HG03575 (cell line): Measurements from ENCODE around the gene GMPR.
"Not testable (repeated sequence)": the region's sequence is repeated elsewhere in the genome, so short reads cannot be mapped to it uniquely, and the experiment has no call there.

Source experiments
- ATAC-seq: cut with Tn5 transposase; IDR thresholded peaks from one replicate; pipeline ENCODE4 v1.9.1; 2021; ENCODE audit not compliant: unreplicated experiment, insufficient number of reproducible peaks, low FRiP score; ENCODE audit errors: extremely low read depth

GMPR gene

GRCh38 chr6:16223362-16223761 is 15.0 kb upstream of the GMPR start:
- ATAC-seq, result no peak

- ATAC-seq, result no peak
Observed at GRCh38 chr6:16224409-16224808, 14.0 kb upstream of the GMPR start.

GRCh38 chr6:16225062-16225731 is 13.2 kb upstream of the GMPR start:
- ATAC-seq, result not testable (repeated sequence)

GRCh38 chr6:16226117-16227047 is 12.0 kb upstream of the GMPR start:
- ATAC-seq, result not testable (repeated sequence)

- no peak for ATAC-seq
Observed at GRCh38 chr6:16227048-16227562, 11.3 kb upstream of the GMPR start.

GRCh38 chr6:16227605-16228004 is 10.8 kb upstream of the GMPR start:
- ATAC-seq, result no peak

GRCh38 chr6:16228043-16228442 is 10.3 kb upstream of the GMPR start:
- ATAC-seq, result no peak

- no peak for ATAC-seq
Observed at GRCh38 chr6:16228709-16229665, 9.4 kb upstream of the GMPR start.

GRCh38 chr6:16229700-16230099 is 8.7 kb upstream of the GMPR start:
- no peak for ATAC-seq

- no peak for ATAC-seq
Observed at GRCh38 chr6:16230953-16231352, 7.4 kb upstream of the GMPR start.

- ATAC-seq, result no peak
Observed at GRCh38 chr6:16232086-16232485, 6.3 kb upstream of the GMPR start.

- no peak for ATAC-seq
Observed at GRCh38 chr6:16236009-16236501, 2.3 kb upstream of the GMPR start.

- no peak for ATAC-seq
Observed at GRCh38 chr6:16236631-16237199, 1.7 kb upstream of the GMPR start.

GRCh38 chr6:16237242-16237641 is 1.1 kb upstream of the GMPR start:
- no peak for ATAC-seq

GRCh38 chr6:16238963-16239797 is 793 bp downstream of the GMPR start:
- no peak for ATAC-seq

GRCh38 chr6:16239798-16240123 is 1.4 kb downstream of the GMPR start:
- no peak for ATAC-seq

- no peak for ATAC-seq
Observed at GRCh38 chr6:16240589-16241320, 2.4 kb downstream of the GMPR start.
